Panc1 (cell line): ENCODE data around the gene ANKRD42.

Source experiments
- CTCF ChIP-seq: fragments of 450-650 bp; IDR thresholded peaks from 2 replicates; pipeline ENCODE4 v1.5.1; 2017; ENCODE audit warnings: mild to moderate bottlenecking
- POLR2AphosphoS5 ChIP-seq: IDR thresholded peaks from 2 replicates; pipeline ENCODE4 v1.6.1; 2012; ENCODE audit warnings: mild to moderate bottlenecking, low read depth, low read length, moderate library complexity
- SIN3A ChIP-seq: IDR thresholded peaks from 2 replicates; pipeline ENCODE4 v1.6.1; 2012; ENCODE audit warnings: low read depth, mild to moderate bottlenecking, low read length, moderate library complexity, borderline replicate concordance; ENCODE audit not compliant: insufficient read depth
- TCF7L2 ChIP-seq: IDR thresholded peaks from 2 replicates; pipeline ENCODE4 v1.6.1; 2011; ENCODE audit warnings: mild to moderate bottlenecking, low read depth, low read length, inconsistent platforms

- no peak for TF ChIP-seq CTCF
- no peak for TF ChIP-seq SIN3A
- TF ChIP-seq POLR2AphosphoS5 = no peak
- no peak for TF ChIP-seq TCF7L2
These were observed 17.7 kb upstream of the ANKRD42 start for GRCh38 chr11:83175815-83176214.
